ENCODE measurements around the gene SPATA6.
"Not testable (repeated sequence)": the region's sequence is repeated elsewhere in the genome, so short reads cannot be mapped to it uniquely, and the experiment has no call there.

Gene SPATA6

GRCh38 chr1:48450505-48450904, 21.5 kb downstream of the SPATA6 start:
- no peak for DNase-seq

- DNase-seq, result no peak
Measured at GRCh38 chr1:48448932-48449331, 23.1 kb downstream of the SPATA6 start.

- DNase-seq, result not testable (repeated sequence)
Measured at GRCh38 chr1:48444186-48444585, 27.8 kb downstream of the SPATA6 start.

DNA sequence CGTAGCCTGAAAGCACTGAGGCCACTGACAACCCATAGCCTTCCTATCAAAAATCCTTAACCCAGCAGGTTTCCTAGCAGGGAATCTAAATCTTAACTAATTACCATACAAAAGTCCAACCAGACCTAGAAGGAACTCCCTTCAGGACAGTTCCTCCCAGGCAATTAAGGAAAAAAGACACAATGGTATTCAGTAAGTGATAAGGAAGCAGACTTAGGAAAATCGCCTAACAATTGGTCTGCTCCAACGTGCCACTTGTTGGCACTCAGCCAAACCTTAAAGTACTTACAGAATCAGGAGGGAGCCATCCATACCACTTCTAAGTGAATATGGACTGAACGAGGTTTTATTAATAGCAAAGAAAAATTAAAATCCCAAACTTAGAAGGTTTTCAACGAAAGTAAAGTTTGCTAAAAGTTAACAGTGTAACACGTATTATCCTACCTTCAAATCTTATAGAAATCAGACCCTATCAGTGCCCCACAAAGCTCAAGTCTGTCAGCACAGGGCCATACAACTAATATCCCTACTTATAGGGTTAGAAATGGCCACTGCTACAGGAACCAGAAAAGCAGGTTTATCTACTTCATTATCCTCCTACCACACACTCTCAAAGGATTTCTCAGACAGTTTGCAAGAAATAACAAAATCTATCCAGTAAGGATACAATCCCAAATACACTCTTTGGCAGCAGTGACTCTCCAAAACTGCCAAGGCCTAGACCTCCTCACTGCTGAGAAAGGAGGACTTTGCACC, 29.0 kb downstream of the SPATA6 start:
- DNase-seq, result no peak

GRCh38 chr1:48440786-48441185, 31.2 kb downstream of the SPATA6 start:
- not testable (repeated sequence) for DNase-seq

- DNase-seq, result no peak
Measured at GRCh38 chr1:48439380-48439779, 32.6 kb downstream of the SPATA6 start.

DNA sequence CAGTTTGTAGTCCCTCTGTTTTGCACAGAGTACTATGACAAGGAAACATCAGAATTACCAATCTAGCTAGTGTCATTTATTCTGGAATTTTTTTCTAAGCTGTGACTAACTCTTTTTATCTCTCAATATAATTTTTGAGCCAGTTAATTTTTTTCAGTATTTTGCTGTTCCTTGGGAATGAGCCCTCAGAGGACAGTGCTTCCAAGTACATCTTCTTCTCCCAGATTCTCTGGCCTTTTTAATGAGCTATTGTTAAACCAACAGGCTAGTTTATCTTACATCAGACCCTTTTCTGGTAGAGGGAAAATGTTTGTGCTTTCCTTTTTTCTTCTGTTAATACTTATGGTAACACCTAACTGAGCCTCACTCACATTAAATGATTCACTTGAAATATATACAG, 34.6 kb downstream of the SPATA6 start:
- not testable (repeated sequence) for DNase-seq

DNA sequence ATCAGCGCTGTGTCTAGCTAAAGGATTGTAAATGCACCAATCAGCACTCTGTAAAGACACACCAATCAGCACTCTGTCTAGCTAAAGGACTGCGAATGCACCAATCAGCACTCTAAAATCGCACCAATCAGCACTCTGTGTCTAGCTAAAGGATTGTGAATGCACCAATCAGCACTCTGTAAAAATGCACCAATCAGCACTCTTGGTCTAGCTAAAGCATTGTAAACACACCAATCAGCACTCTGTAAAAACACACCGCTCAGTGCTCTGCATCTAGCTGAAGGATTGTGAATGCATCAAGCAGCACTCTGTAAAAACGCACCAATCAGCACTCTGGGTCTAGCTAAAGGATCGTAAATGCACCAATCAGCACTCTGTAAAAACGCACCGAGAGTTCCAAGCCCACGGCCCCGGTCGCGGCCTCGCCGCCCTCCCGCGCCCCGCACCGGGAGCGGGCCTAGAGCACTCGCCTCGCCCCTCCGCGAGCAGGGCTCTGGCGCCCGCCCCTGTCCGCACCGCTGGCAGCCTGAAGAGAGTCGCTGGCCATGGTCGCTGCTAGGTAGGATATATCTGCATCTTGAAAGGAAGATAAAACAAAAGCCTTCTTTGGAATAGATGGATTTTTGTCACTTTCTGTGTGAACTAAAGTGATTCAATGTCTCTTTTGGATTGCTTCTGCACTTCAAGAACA, 36.5 kb downstream of the SPATA6 start:
- not testable (repeated sequence) for DNase-seq

DNA sequence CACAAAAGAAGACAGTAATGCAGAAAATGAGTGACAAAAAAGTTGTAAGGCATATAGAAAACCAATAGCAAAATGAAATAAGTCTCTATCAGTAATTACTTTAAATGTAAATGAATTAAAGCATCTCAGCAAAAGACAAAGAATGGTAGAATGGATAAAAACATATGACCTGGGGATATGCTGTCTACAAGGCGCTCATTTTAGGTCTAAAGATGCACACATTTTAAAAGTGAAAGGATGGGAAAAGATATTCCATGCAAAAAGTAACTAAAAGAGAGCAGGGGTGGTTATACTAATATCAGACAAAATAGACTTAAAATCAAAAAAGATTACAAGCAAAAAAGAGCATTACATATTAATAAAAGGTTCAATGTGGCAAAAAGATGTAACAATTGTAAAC, 41.2 kb downstream of the SPATA6 start:
- no peak for DNase-seq

DNA sequence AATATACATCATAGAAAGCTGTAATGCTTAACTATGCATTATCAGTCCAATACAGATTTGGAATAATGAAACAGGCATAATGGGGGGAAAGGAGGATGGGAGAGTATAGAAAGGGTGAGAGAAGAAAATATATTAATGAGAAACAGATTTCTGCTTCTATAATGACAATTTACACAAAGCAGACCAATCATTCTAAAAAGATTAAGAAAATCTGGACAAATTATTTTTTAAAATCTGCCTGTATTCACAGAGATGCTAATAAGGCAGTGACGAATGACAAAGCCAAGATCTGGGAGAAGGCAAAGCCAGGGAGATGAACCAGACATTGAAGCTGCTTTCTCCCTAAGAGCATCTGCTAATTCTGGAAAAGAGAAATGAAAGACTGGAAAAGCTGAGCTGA, 50.0 kb downstream of the SPATA6 start:
- DNase-seq, result no peak

- no peak for DNase-seq
Measured at GRCh38 chr1:48418742-48419141, 53.3 kb downstream of the SPATA6 start.

DNA sequence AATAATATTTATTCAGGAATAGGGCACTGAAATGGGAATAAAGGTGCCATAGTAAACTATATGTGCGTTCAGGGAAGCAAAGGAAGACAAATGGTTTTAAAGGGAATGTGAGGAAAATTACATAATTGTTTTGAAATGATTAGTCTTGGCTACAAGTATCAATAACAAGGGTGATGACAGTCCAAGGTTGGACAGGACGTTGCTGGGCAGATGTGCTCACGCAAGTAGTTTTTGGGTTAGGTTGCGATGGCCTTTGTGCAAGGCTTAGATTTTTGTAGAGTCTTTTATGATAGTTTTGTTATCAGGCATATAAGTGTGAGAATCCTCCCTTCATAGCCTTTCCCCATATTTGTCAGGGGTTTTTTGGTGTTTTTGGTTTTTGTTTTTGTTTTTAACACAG, 57.0 kb downstream of the SPATA6 start:
- no peak for DNase-seq

- DNase-seq, result no peak
Measured at GRCh38 chr1:48414264-48414663, 57.7 kb downstream of the SPATA6 start.

GRCh38 chr1:48405940-48406339, 66.1 kb downstream of the SPATA6 start:
- DNase-seq, result no peak

DNA sequence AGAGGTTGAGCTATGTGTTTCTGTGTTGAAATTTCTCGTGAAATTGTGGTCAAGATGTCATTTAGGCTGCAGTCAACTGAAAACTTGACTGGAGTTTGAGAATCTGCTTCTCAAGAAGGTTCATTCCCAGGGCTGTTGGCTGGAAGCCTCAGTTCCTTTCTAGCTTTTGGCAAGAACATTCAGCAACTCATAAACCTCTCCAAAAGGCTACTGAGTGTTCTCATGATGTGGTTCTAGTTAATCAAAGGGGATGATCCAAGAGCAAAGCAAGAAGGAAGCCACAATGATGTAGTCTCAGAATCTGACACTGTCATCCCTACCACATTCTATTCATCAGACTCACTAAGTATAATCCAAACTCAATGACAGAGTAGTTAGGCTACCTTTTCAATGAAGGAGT, 66.6 kb downstream of the SPATA6 start:
- no peak for DNase-seq

DNA sequence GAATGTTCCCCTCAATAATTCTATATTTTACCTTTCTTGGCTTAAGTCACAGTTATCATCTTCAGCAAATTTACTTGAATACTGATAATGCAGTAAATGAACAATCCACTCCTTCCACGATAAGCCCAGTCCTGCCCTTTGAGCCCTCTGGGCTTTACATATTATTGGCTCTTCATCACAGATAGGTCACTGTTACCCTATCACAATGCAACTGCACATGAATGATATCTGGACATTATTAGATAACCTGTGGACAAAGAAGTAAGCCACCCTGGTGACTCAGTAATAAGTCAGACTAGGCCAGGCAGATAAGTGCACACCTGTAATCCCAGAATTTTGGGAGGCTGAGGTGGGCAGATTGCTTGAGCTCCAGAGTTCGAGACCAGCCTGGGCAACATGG, 69.4 kb downstream of the SPATA6 start:
- no peak for DNase-seq

DNA sequence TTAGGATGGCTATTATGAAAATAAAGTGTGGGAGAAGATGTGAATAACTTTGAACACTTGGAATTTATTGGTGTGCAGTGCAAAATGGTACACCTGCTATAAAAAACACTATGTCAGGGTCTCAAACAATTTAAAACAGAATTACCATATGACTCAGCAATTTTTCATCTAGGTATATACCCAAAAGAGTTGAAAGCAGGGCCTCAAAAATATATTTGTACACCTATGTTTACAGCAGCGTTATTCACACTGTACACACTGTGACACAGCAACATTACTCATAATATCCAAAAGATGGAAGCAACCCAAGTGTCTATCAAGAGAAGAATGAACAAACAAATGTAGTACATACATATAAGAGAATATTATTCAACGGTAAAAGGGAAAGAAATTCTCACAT, 75.8 kb downstream of the SPATA6 start:
- no peak for DNase-seq

DNA sequence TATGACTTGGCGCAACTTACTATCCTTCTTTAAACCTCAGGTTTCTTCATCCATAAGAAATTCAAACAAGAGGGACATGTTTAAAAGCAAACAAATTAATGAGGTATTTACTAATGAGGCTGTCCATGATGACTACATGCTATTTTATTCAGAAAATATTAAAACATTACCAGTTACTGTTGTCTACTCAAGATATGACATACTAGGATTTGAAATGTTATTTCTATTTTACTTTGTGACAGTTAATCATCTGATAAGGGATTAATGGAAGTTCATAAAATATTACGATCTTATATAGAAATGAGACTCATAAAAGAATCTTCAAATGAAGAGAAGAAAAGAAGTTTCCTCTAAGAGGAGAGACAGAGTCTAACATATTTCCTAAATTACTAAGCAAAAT, 80.1 kb downstream of the SPATA6 start:
- no peak for DNase-seq

GRCh38 chr1:48387409-48387808, 84.6 kb downstream of the SPATA6 start:
- no peak for DNase-seq

- no peak for DNase-seq
Measured at GRCh38 chr1:48374785-48375184, 97.2 kb downstream of the SPATA6 start.

- DNase-seq, result peak; percentile 3 to 29
Measured at GRCh38 chr1:48371598-48371997, 100.4 kb downstream of the SPATA6 start.

GRCh38 chr1:48362901-48363300, 109.1 kb downstream of the SPATA6 start:
- DNase-seq, result no peak

DNA sequence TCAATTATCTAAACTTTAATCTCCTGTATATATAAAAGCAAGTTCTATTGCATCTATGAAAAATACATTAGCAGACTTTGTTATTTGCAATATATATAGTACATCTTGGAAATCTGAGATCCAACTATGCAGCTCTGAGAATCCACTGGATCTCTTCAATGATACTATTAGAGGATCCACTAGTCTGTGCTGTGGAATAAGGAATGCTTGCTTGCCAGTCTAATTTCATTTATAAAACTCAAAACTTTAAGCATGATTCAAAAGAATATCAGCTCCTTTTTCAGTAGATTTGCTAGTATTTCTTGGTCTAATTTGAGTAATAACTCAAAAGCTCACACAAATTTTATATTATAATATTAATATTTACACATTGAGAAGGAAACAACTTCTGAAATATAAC, 115.1 kb downstream of the SPATA6 start:
- no peak for DNase-seq

DNA sequence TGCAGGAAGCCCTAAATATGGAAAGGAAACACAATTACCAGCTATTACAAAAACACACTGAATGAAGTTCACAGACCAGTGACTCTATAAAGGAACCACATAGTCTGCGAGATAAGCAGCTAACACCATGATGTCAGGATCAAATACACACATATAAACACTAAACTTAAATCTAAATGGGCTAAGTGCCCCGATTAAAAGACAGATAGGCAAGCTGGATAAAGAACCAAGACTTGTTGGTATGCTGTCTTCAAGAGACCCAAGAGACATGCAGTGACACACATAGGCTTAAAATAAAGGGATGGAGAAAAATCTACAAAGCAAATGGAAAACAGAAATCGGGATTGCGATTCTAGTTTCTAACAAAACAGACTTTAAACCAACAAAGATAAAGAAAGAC, 127.6 kb downstream of the SPATA6 start:
- DNase-seq, result no peak
